ENCODE measurements around the gene CRTAC1. TPM values are rescaled to one million over a fixed set of nuclear protein-coding genes. Genes with fewer than 3 reads are reported as not detected.

CRTAC1 gene
- total and polyA plus RNA-seq, 2 donors (not counting 3 experiments of a cell fraction or from before 2014, with no cell fraction given) = 1.4 to 3.0 TPM

DNA sequence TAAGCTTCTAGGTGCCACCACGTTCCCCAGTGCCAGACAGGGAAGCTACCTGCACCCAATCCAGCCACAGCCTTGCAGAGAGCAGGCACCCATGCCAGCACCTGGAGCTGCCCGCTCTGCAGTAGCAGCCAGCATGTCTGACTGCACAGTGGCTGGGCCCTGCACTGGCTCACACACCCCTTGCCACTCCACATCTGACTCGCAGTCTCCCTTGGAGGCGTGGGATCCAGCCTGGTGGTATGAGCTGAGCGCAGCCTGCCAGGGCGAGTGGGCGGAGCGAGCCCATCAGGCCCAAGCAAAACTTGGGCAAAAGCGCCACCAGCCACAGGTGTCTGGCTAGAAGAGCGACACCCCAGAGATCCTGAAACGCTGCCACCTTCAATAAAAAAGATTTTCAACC, 30.1 kb downstream of the CRTAC1 start:
- Histone ChIP-seq H3K27ac (ENCODE audit: insufficient read depth, low read depth, low read length) (no peak overlapping the region), H3K36me3 (ENCODE audit: control insufficient read depth in 2 of 2, extremely low read depth in 1 of 2, insufficient read depth in 2 of 2, low read length in 2 of 2) (no peaks in the 10 kb centered on the region), H3K4me2 (ENCODE audit: insufficient read depth, low read length) (no peak overlapping the region), H3K79me2 (ENCODE audit: control insufficient read depth, insufficient read depth, low read length) (no peaks in the 10 kb centered on the region), H3K9me1 (replicated peaks; ENCODE audit: control insufficient read depth, extremely low read depth, insufficient read depth, low read length) (no peaks in the 10 kb centered on the region), H2AFZ (ENCODE audit: low read depth, low read length) (no peak overlapping the region), H4K20me1 (replicated peaks; ENCODE audit: control insufficient read depth, extremely low read depth, insufficient read depth, low read length) (no peaks in the 10 kb centered on the region), H3K9me3 (replicated peaks; ENCODE audit: control insufficient read depth, insufficient read depth, low read length) (no peaks in the 10 kb centered on the region), H3K4me3 (replicated peaks in 1 of 3; ENCODE audit: insufficient read depth in 1 of 3, low read depth in 1 of 3, low read length in 3 of 3) (no peak overlapping the region), H3K27me3 (ENCODE audit: control insufficient read depth in 2 of 2, insufficient read depth in 2 of 2, low read length in 2 of 2) (no peaks in the 10 kb centered on the region), H3K4me1 (ENCODE audit: control insufficient read depth, extremely low read depth, insufficient read depth, low read length) (no peaks in the 10 kb centered on the region), H3K9ac (replicated peaks; ENCODE audit: extremely low read depth, insufficient read depth, low read length) (no peak overlapping the region)
- BruUV-seq (replicated peaks) = no TSS peak
- intact Hi-C loops (cut with micrococcal nuclease) (no loop called here), dilution Hi-C loops (cut with MboI; ENCODE audit: extremely low pct_ligation_motif_present, low sequenced_read_pairs) (no loop called here)
- no peak for TF ChIP-seq FOS (IDR thresholded peaks at IDR 0.05; ENCODE audit: borderline replicate concordance, insufficient read depth, low read length)
- DNase-seq (ENCODE audit: low read depth, low spot score) (no peak), FAIRE-seq (no peak)
- CTCF ChIA-PET = no interaction called here
- POLR2A ChIA-PET = no interaction called here

DNA sequence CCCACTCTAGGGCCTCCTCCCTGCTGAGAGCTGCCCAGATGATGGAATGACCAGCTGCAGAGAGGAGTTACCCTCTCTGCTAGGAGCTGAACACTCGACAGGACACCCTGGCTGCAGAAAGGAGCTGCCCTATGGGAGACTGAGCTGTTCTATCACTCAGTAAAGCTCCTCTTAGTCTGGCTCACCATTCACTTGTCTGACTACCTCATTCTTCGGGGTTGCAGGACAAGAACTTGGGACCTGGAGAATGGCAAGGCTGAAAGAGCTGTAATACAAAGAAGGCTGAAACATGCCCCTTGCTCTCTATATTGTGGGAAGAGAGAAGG, 30.5 kb downstream of the CRTAC1 start:
- no peaks in the 10 kb centered on the region for H3K4me1 ChIP-seq (ENCODE audit: control insufficient read depth, extremely low read depth, insufficient read depth, low read length)
- no peaks in the 10 kb centered on the region for H3K36me3 ChIP-seq (ENCODE audit: control insufficient read depth in 2 of 2, extremely low read depth in 1 of 2, insufficient read depth in 2 of 2, low read length in 2 of 2)
- H3K4me2 ChIP-seq (ENCODE audit: insufficient read depth, low read length) = no peak overlapping the region
- H4K20me1 ChIP-seq (replicated peaks; ENCODE audit: control insufficient read depth, extremely low read depth, insufficient read depth, low read length) = no peaks in the 10 kb centered on the region
- ChIA-PET POLR2A (no interaction called here), CTCF (no interaction called here)
- dilution Hi-C loops (cut with MboI; ENCODE audit: extremely low pct_ligation_motif_present, low sequenced_read_pairs) (no loop called here), intact Hi-C loops (cut with micrococcal nuclease) (no loop called here)
- H2AFZ ChIP-seq (ENCODE audit: low read depth, low read length) = no peak overlapping the region
- H3K27me3 ChIP-seq (ENCODE audit: control insufficient read depth in 2 of 2, insufficient read depth in 2 of 2, low read length in 2 of 2) = no peaks in the 10 kb centered on the region
- no peak for TF ChIP-seq POLR2A (IDR thresholded peaks at IDR 0.05; ENCODE audit: low read depth, low read length)
- no peak for TF ChIP-seq MYC (IDR thresholded peaks at IDR 0.05; ENCODE audit: low read depth, low read length)
- no peak for TF ChIP-seq POLR2AphosphoS5 (IDR thresholded peaks at IDR 0.05; ENCODE audit: insufficient read depth, low read depth, low read length)
- TF ChIP-seq, protein P1, sequence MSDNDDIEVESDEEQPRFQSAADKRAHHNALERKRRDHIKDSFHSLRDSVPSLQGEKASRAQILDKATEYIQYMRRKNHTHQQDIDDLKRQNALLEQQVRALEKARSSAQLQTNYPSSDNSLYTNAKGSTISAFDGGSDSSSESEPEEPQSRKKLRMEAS (IDR thresholded peaks at IDR 0.05; ENCODE audit: insufficient read depth, insufficient read length) = no peak
- TF ChIP-seq GATA2 (IDR thresholded peaks at IDR 0.05; ENCODE audit: insufficient read depth, insufficient read length, low read depth, low read length) = no peak
- TF ChIP-seq, protein P2, sequence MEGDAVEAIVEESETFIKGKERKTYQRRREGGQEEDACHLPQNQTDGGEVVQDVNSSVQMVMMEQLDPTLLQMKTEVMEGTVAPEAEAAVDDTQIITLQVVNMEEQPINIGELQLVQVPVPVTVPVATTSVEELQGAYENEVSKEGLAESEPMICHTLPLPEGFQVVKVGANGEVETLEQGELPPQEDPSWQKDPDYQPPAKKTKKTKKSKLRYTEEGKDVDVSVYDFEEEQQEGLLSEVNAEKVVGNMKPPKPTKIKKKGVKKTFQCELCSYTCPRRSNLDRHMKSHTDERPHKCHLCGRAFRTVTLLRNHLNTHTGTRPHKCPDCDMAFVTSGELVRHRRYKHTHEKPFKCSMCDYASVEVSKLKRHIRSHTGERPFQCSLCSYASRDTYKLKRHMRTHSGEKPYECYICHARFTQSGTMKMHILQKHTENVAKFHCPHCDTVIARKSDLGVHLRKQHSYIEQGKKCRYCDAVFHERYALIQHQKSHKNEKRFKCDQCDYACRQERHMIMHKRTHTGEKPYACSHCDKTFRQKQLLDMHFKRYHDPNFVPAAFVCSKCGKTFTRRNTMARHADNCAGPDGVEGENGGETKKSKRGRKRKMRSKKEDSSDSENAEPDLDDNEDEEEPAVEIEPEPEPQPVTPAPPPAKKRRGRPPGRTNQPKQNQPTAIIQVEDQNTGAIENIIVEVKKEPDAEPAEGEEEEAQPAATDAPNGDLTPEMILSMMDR (IDR thresholded peaks at IDR 0.05; ENCODE audit: extremely low read depth in 1 of 2, insufficient read depth in 1 of 2, low read depth in 1 of 2, low read length in 2 of 2) = no peak
- TF ChIP-seq FOS (IDR thresholded peaks at IDR 0.05; ENCODE audit: borderline replicate concordance, insufficient read depth, low read length) = no peak
- TF ChIP-seq JUN (IDR thresholded peaks at IDR 0.05; ENCODE audit: borderline replicate concordance, insufficient read depth, insufficient read length, low read depth) = no peak
- no peak for TF ChIP-seq EZH2 (IDR thresholded peaks at IDR 0.05; ENCODE audit: borderline replicate concordance, low read depth, low read length, severe bottlenecking)
- no peaks in the 10 kb centered on the region for H3K79me2 ChIP-seq (ENCODE audit: control insufficient read depth, insufficient read depth, low read length)
- no peak for DNase-seq (ENCODE audit: low read depth, low spot score)
- no peak overlapping the region for H3K9ac ChIP-seq (replicated peaks; ENCODE audit: extremely low read depth, insufficient read depth, low read length)
- no peaks in the 10 kb centered on the region for H3K9me1 ChIP-seq (replicated peaks; ENCODE audit: control insufficient read depth, extremely low read depth, insufficient read depth, low read length)
- BruUV-seq (replicated peaks) = no TSS peak
- no peak overlapping the region for H3K4me3 ChIP-seq (replicated peaks in 1 of 3; ENCODE audit: insufficient read depth in 1 of 3, low read depth in 1 of 3, low read length in 3 of 3)
- FAIRE-seq = no peak
- H3K9me3 ChIP-seq (replicated peaks; ENCODE audit: control insufficient read depth, insufficient read depth, low read length) = no peaks in the 10 kb centered on the region
- H3K27ac ChIP-seq (ENCODE audit: insufficient read depth, low read depth, low read length) = no peak overlapping the region
